GM12864 (cell line): Measurements from ENCODE around the gene BAIAP2.

Experiments
- DNase-seq: peaks from one replicate; pipeline ENCODE4 v3.0.0-alpha.2; 2011; ENCODE audit warnings: low read depth
- H3K4me3 ChIP-seq: 2 replicates; pipeline ENCODE4 v1.5.1; 2011; ENCODE audit warnings: mild to moderate bottlenecking, low read depth, low read length, control low read depth
- CTCF ChIP-seq: IDR thresholded peaks from 2 replicates; pipeline ENCODE4 v1.5.1; 2011; ENCODE audit warnings: low read depth, mild to moderate bottlenecking, moderate library complexity, low read length, control low read depth, inconsistent platforms; ENCODE audit errors: missing control alignments

The BAIAP2 gene

DNA sequence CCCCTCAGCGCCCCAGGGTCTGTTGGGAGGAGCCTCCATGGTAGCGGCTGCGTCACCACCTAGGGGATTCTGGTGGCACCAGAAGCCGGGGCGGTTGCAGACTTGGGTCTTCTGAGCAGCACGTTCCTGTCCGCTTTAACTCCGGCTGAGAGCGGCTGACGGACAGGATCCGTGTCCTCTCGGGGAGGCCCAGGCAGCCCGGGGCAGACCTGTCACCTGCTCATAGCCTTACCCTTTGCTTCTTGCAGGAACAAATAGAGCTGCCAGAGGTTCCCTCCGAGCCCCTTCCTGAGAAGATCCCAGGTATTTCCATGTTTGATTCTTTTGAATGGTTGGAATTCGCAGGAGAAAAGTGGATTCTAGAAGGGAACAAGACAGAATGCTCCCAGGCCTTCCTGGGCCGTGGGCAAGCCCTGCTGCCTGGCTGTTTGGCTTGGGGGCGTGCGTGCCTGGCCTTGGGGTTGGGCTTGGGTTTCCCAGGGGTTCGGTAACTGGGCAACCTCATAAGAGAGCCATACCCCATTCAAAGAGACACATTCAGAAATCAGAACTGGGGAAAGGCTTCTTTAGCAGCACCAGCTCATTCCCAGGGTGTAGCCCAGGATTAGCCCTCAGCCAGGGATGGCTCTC is 36.7 kb upstream of the BAIAP2 start:
- no peak overlapping the region for H3K4me3 ChIP-seq
- TF ChIP-seq CTCF: no peak
- DNase-seq: no peak

- TF ChIP-seq CTCF: no peak
- no peak overlapping the region for H3K4me3 ChIP-seq
- no peak for DNase-seq
Observed at GRCh38 chr17:80998748-80999535, 36.0 kb upstream of the BAIAP2 start.

- H3K4me3 ChIP-seq: no peak overlapping the region
- DNase-seq: no peak
- no peak for TF ChIP-seq CTCF
Observed at GRCh38 chr17:80999536-81000333, 35.2 kb upstream of the BAIAP2 start.

DNA sequence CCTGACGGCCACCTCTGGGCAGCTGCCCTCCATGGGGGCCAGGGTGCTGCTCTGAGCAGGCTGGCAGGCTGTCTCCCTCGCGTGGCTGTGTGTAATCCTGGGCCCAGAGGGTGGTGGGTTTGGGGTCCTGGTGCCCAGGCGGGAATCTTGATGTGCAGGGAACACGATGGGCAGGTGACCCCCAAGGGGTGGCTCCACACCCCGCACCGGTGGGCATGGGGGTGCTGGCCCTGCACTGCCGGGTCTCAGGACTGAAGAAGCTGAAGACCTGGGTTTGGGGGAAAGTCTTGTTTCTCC is 34.7 kb upstream of the BAIAP2 start:
- TF ChIP-seq CTCF: no peak
- no peak for DNase-seq
- H3K4me3 ChIP-seq: no peak overlapping the region

- DNase-seq: no peak
- H3K4me3 ChIP-seq: no peak overlapping the region
- TF ChIP-seq CTCF: no peak
Observed at GRCh38 chr17:81000631-81001357, 34.2 kb upstream of the BAIAP2 start.

DNA sequence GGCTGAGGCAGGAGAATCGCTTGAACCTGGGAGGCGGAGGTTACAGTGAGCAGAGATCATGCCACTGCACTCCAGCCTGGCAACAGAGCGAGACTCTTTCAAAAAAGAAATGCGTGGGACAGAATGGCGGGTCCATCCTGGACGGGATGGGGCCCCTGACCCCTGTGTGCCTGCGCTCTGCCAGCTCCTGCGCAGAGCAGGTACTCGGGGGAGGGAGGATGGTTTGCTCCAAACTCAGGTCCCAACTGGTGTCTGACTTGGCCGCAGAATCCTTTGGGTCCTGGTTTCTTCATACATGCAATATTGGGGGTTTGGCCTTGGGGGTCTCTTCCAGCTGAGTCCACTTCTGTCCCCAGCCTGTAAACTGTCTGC is 33.0 kb upstream of the BAIAP2 start:
- no peak for TF ChIP-seq CTCF
- DNase-seq: no peak
- H3K4me3 ChIP-seq: no peak overlapping the region
